ENCODE results near the gene RHEBL1.

- TF ChIP-seq EGR1 (IDR thresholded peaks at IDR 0.05; ENCODE audit: borderline replicate concordance, low read depth, low read length) (no peak), CBX8 (IDR thresholded peaks at IDR 0.05; ENCODE audit: borderline replicate concordance, low read depth, low read length) (no peak), CEBPB (IDR thresholded peaks at IDR 0.05; ENCODE audit: low read depth, low read length) (no peak), CTCF (IDR thresholded peaks at IDR 0.05; ENCODE audit: control extremely low read depth in 1 of 3, insufficient read depth in 1 of 3, low read depth in 1 of 3, low read length in 3 of 3) (no peak), FOSL1 (IDR thresholded peaks at IDR 0.05; ENCODE audit: insufficient read depth, low read depth, low read length) (no peak), EP300 (IDR thresholded peaks at IDR 0.05; ENCODE audit: borderline replicate concordance in 1 of 2, low read depth in 2 of 2, low read length in 2 of 2) (no peak), ATF2 (IDR thresholded peaks at IDR 0.05; ENCODE audit: low read length) (no peak)
These were observed 27.8 kb downstream of the RHEBL1 start for GRCh38 chr12:49041881-49042484.

All from H1 (cell line).